Esophagus mucosa (tissue), 1 donor: ENCODE data around the gene CNTN1. TPM values are rescaled to one million over a fixed set of nuclear protein-coding genes. Genes with fewer than 3 reads are reported as not detected.
A peak's percentile ranks its signal among the peaks of the same experiment; 100 is the strongest.

Source experiments
- ATAC-seq: fragments of 200-7000 bp; cut with Tn5 transposase; one replicate; pipeline ENCODE4 v1.9.1; 2020
- total RNA-seq: library from RNA; stranded (reverse); gene quantifications from one replicate; pipeline ENCODE4 v1.2.4, GENCODE V29; 2023
- donor health status: DM: yes; HTN: yes; CAD: no.

The CNTN1 gene
- total RNA-seq, 1 donor from 2014 or later, result 9.8 TPM

GRCh38 chr12:40976546-40976945 is 284.3 kb downstream of the CNTN1 start:
- no peak for ATAC-seq

GRCh38 chr12:40980427-40980961 is 288.3 kb downstream of the CNTN1 start:
- no peak for ATAC-seq

GRCh38 chr12:40986001-40986400 is 293.8 kb downstream of the CNTN1 start:
- ATAC-seq, result no peak

- ATAC-seq, result no peak
Observed at GRCh38 chr12:40988355-40988754, 296.1 kb downstream of the CNTN1 start.

- no peak for ATAC-seq
Observed at GRCh38 chr12:40988824-40989223, 296.6 kb downstream of the CNTN1 start.

- no peak for ATAC-seq
Observed at GRCh38 chr12:40989785-40990184, 297.5 kb downstream of the CNTN1 start.

GRCh38 chr12:40992158-40992557 is 299.9 kb downstream of the CNTN1 start:
- ATAC-seq, result no peak

GRCh38 chr12:40992674-40993073 is 300.4 kb downstream of the CNTN1 start:
- ATAC-seq, result no peak

- no peak for ATAC-seq
Observed at GRCh38 chr12:40993158-40993557, 300.9 kb downstream of the CNTN1 start.

GRCh38 chr12:40996091-40996490 is 303.9 kb downstream of the CNTN1 start:
- ATAC-seq, result no peak

GRCh38 chr12:40999210-40999609 is 307.0 kb downstream of the CNTN1 start:
- no peak for ATAC-seq

GRCh38 chr12:41008472-41008871 is 316.2 kb downstream of the CNTN1 start:
- ATAC-seq, result no peak

- no peak for ATAC-seq
Observed at GRCh38 chr12:41011939-41012338, 319.7 kb downstream of the CNTN1 start.

GRCh38 chr12:41013881-41014642 is 321.8 kb downstream of the CNTN1 start:
- no peak for ATAC-seq

GRCh38 chr12:41014643-41015020 is 322.4 kb downstream of the CNTN1 start:
- ATAC-seq, result no peak

- no peak for ATAC-seq
Observed at GRCh38 chr12:41018010-41018409, 325.8 kb downstream of the CNTN1 start.

GRCh38 chr12:41019461-41019860 is 327.2 kb downstream of the CNTN1 start:
- peak; percentile 79 for ATAC-seq

- ATAC-seq, result no peak
Observed at GRCh38 chr12:41023836-41024235, 331.6 kb downstream of the CNTN1 start.

- no peak for ATAC-seq
Observed at GRCh38 chr12:41026151-41026550, 333.9 kb downstream of the CNTN1 start.

GRCh38 chr12:41032386-41032785 is 340.1 kb downstream of the CNTN1 start:
- no peak for ATAC-seq

- ATAC-seq, result peak; percentile 41
Observed at GRCh38 chr12:41034686-41035085, 342.4 kb downstream of the CNTN1 start.

- no peak for ATAC-seq
Observed at GRCh38 chr12:41039461-41039860, 347.2 kb downstream of the CNTN1 start.

- ATAC-seq, result no peak
Observed at GRCh38 chr12:41045509-41045908, 353.3 kb downstream of the CNTN1 start.

- no peak for ATAC-seq
Observed at GRCh38 chr12:41049033-41049432, 356.8 kb downstream of the CNTN1 start.

GRCh38 chr12:41051954-41052353 is 359.7 kb downstream of the CNTN1 start:
- ATAC-seq, result no peak
